Activated T-cell treated with anti-CD3 and anti-CD28 coated beads, Interleukin-2, amount 50 U/mL, for 72 hours (primary cell): ENCODE measurements around the gene MEIOSIN. TPM values are rescaled to one million over a fixed set of nuclear protein-coding genes. Genes with fewer than 3 reads are reported as not detected.
"Not testable (repeated sequence)": the region's sequence is repeated elsewhere in the genome, so short reads cannot be mapped to it uniquely, and the experiment has no call there.

Source experiments
- ATAC-seq, 2 donors: fragments of 150-1000 bp; cut with Tn5 transposase; replicated peaks in 1 of 2; 2 replicates each; pipeline ENCODE4 v1.10.0; 2021; ENCODE audit warnings: moderate library complexity in 2 of 2, mild to moderate bottlenecking in 1 of 2
- DNase-seq, 2 donors: peaks; one replicate each; pipeline ENCODE4 v3.0.0; 2021 to 2022; ENCODE audit warnings: mixed read lengths in 1 of 2
- H3K27ac Mint-ChIP-seq: one replicate; pipeline ENCODE4 v1.8.0; 2022; ENCODE audit warnings: mild to moderate bottlenecking, moderate library complexity, mixed read lengths
- H3K27me3 Mint-ChIP-seq: one replicate; pipeline ENCODE4 v1.8.0; 2022; ENCODE audit warnings: low read depth, mixed read lengths
- H3K36me3 Mint-ChIP-seq, 2 donors: one replicate each; pipeline ENCODE4 v1.8.0; 2022; ENCODE audit warnings: mixed read lengths in 2 of 2, mild to moderate bottlenecking in 1 of 2; ENCODE audit not compliant: insufficient read depth in 2 of 2
- H3K4me1 Mint-ChIP-seq: one replicate; pipeline ENCODE4 v1.8.0; 2022; ENCODE audit warnings: low read depth, mixed read lengths
- H3K4me3 Mint-ChIP-seq, 2 donors: one replicate each; pipeline ENCODE4 v1.8.0; 2022; ENCODE audit warnings: mild to moderate bottlenecking in 2 of 2, mixed read lengths in 2 of 2, moderate library complexity in 2 of 2
- H3K9me3 Mint-ChIP-seq, 2 donors: one replicate each; pipeline ENCODE4 v1.8.0; 2022; ENCODE audit warnings: mixed read lengths in 2 of 2
- total RNA-seq, 2 donors: library from RNA; stranded (reverse); gene quantifications; one replicate each; pipeline ENCODE4 v1.2.3, GENCODE V29; 2022

MEIOSIN gene
- total RNA-seq, 2 donors from 2014 or later = 0.09 to 0.19 TPM

- Mint-ChIP-seq H3K4me1 (no peaks in the 10 kb centered on the region), H3K9me3 (no peaks in the 10 kb centered on the region), H3K36me3 (no peaks in the 10 kb centered on the region), H3K27ac (no peak overlapping the region), H3K4me3 (no peak overlapping the region), H3K27me3 (no peaks in the 10 kb centered on the region)
- DNase-seq (no peak), ATAC-seq (no peak)
Measured at GRCh38 chr19:45739498-45740439, 6.5 kb downstream of the MEIOSIN start.

- H3K4me1 Mint-ChIP-seq = no peaks in the 10 kb centered on the region
- H3K36me3 Mint-ChIP-seq = no peaks in the 10 kb centered on the region
- H3K4me3 Mint-ChIP-seq = no peak overlapping the region
- DNase-seq (no peak), ATAC-seq (no peak)
- H3K27me3 Mint-ChIP-seq = peaks cover 8% of the 10 kb centered on the region
- H3K9me3 Mint-ChIP-seq = no peaks in the 10 kb centered on the region
- H3K27ac Mint-ChIP-seq = no peak overlapping the region
Measured at GRCh38 chr19:45742969-45743368, 9.7 kb downstream of the MEIOSIN start.

DNA sequence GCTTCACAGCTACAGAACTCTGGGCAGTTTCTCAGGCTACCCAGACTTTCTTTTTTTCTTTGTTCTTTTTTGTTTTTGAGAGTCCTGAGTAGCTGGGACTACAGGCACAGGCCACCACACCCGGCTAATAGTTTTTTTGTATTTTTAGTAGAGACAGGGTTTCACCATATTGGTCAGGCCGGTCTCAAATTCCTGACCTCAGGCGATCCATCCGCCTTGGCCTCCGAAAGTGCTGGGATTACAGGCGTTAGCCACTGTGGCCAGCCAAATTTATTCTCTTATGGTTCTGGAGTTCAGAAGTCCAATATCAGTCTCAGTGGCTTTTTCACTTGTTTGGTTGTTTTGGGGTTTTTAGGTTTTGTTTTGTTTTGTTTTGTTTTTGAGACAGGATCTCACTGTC is 12.4 kb downstream of the MEIOSIN start:
- no peak for DNase-seq
- Mint-ChIP-seq H3K9me3 (no peaks in the 10 kb centered on the region), H3K27me3 (peaks cover 8% of the 10 kb centered on the region), H3K27ac (no peak overlapping the region), H3K36me3 (no peaks in the 10 kb centered on the region), H3K4me1 (no peaks in the 10 kb centered on the region), H3K4me3 (no peak overlapping the region)
- ATAC-seq = no peak

DNA sequence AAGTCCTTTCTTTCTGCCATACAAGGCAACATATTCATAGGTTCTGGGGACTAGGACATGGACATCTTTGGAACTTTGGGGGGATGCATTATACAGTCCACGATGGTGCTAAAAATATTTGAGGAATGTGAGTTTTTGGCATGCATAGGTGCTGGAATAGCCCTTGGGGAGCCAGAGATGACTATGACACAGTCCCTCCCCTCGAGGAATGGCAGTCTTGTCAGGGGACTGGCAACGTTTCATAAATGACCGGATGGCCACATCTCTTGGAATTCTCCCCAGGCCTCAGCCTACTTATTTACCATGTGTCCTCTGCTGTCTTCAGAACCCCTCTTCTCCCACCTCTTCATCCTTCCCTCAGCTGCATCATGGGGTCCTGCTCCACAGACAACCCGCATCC is 13.6 kb downstream of the MEIOSIN start:
- no peak for DNase-seq
- Mint-ChIP-seq H3K27ac (no peak overlapping the region), H3K9me3 (no peaks in the 10 kb centered on the region), H3K4me3 (no peak overlapping the region), H3K27me3 (peaks cover 8% of the 10 kb centered on the region), H3K36me3 (no peaks in the 10 kb centered on the region), H3K4me1 (no peaks in the 10 kb centered on the region)
- ATAC-seq = no peak

- Mint-ChIP-seq H3K27ac (no peak overlapping the region), H3K4me3 (no peak overlapping the region), H3K27me3 (peaks cover 8% of the 10 kb centered on the region), H3K4me1 (no peaks in the 10 kb centered on the region), H3K36me3 (no peaks in the 10 kb centered on the region), H3K9me3 (no peaks in the 10 kb centered on the region)
- no peak for DNase-seq
- ATAC-seq = no peak
Measured at GRCh38 chr19:45747513-45747912, 14.3 kb downstream of the MEIOSIN start.

- ATAC-seq, H3K4me3 Mint-ChIP-seq, H3K27me3 Mint-ChIP-seq, H3K9me3 Mint-ChIP-seq, H3K4me1 Mint-ChIP-seq, DNase-seq, H3K27ac Mint-ChIP-seq, H3K36me3 Mint-ChIP-seq: not testable (repeated sequence)
Measured at GRCh38 chr19:45751483-45751882, 18.2 kb downstream of the MEIOSIN start.

- Mint-ChIP-seq H3K27me3 (peaks cover 1% of the 10 kb centered on the region), H3K36me3 (no peaks in the 10 kb centered on the region), H3K9me3 (no peaks in the 10 kb centered on the region), H3K4me3 (no peak overlapping the region), H3K4me1 (no peaks in the 10 kb centered on the region), H3K27ac (no peak overlapping the region)
- ATAC-seq = no peak
- no peak for DNase-seq
Measured at GRCh38 chr19:45752639-45753038, 19.4 kb downstream of the MEIOSIN start.

DNA sequence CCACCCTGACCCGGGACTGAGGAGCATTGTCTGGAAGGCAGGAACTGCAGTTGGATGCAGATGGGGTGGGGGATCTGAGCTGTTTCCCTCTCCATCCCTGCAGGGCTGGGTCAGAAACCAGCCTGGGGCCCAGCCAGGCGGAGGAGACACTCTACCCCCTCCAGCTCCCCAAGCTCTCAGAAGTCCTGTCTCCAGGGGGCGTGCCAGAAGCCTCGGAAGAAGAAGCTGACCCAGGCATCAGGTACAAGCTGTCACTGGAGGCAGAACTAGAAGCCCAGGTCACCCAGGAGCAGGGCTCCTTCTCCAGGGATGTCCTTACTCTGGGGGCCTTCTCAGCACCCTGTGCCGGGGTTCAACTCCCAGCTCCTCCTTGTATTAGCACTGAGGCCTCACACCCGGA is 20.3 kb downstream of the MEIOSIN start:
- H3K4me3 Mint-ChIP-seq = no peak overlapping the region
- ATAC-seq (no peak), DNase-seq (no peak)
- no peak overlapping the region for H3K27ac Mint-ChIP-seq
- H3K27me3 Mint-ChIP-seq = no peaks in the 10 kb centered on the region
- no peaks in the 10 kb centered on the region for H3K36me3 Mint-ChIP-seq
- H3K9me3 Mint-ChIP-seq = no peaks in the 10 kb centered on the region
- no peaks in the 10 kb centered on the region for H3K4me1 Mint-ChIP-seq

DNA sequence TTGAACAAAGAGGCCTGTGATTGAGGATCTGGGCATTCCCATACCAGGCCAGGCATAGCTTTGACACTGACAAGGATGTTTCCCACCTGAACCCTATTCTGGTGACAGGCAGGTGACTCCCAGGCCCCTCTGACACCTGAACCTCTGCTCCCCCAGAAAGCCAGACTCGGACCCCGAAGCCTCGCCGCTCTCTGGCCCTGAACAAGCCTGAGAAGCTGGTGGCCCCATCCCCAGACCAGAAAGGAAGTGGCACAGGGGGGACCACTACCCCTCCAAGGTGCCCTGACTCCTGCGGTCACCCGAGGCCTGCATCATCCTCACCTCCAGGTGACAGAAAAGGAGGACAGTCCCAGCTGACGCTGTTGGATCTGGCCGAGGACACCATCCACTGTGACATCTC is 21.1 kb downstream of the MEIOSIN start:
- Mint-ChIP-seq H3K36me3 (no peaks in the 10 kb centered on the region), H3K4me3 (no peak overlapping the region), H3K27ac (no peak overlapping the region), H3K27me3 (no peaks in the 10 kb centered on the region), H3K9me3 (no peaks in the 10 kb centered on the region), H3K4me1 (no peaks in the 10 kb centered on the region)
- DNase-seq = no peak
- no peak for ATAC-seq

DNA sequence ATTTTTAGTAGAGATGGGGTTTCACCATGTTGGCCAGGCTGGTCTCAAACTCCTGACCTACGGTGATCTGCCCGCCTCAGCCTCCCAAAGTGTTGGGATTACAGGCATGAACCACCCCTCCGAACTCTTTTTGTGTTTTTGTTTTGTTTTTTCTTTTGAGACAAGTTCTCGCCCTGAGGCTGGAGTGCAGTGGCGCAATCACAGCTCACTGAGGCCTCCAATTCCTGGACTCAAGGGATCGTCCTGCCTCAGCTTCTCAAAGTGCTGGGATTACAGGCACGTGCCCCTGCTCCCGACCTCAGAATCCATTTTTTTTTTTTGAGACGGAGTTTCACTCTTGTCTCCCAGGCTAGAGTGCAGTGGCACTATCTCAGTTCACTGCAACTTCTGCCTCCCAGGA is 24.5 kb downstream of the MEIOSIN start:
- no peaks in the 10 kb centered on the region for H3K27me3 Mint-ChIP-seq
- no peaks in the 10 kb centered on the region for H3K9me3 Mint-ChIP-seq
- DNase-seq (no peak), ATAC-seq (no peak)
- no peak overlapping the region for H3K4me3 Mint-ChIP-seq
- no peaks in the 10 kb centered on the region for H3K36me3 Mint-ChIP-seq
- H3K4me1 Mint-ChIP-seq = no peaks in the 10 kb centered on the region
- no peak overlapping the region for H3K27ac Mint-ChIP-seq

DNA sequence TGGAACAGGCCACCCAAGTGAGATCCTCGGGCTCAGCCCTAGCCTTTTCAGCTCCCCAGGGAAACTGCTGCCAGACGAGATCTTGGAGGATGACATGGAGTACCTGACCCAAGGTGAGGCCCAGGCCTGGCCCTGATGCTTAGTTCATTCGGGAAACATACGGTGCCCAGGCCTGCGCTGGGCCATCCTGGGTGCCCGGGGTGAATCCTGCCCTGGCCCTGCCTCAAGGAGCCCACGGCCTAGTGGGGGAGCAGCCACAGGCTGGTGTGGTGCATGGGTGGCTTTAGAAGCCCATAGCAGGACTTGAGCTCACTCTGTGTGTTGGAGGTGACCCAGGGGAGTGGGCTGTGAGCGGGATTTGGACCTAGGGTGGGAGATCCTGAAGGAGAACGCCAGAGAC is 25.7 kb downstream of the MEIOSIN start:
- H3K9me3 Mint-ChIP-seq = no peaks in the 10 kb centered on the region
- no peaks in the 10 kb centered on the region for H3K36me3 Mint-ChIP-seq
- H3K4me3 Mint-ChIP-seq = no peak overlapping the region
- no peak overlapping the region for H3K27ac Mint-ChIP-seq
- DNase-seq = no peak
- no peaks in the 10 kb centered on the region for H3K4me1 Mint-ChIP-seq
- H3K27me3 Mint-ChIP-seq = no peaks in the 10 kb centered on the region
- ATAC-seq = no peak

- H3K27me3 Mint-ChIP-seq = no peaks in the 10 kb centered on the region
- no peaks in the 10 kb centered on the region for H3K36me3 Mint-ChIP-seq
- H3K9me3 Mint-ChIP-seq = no peaks in the 10 kb centered on the region
- no peak for ATAC-seq
- H3K27ac Mint-ChIP-seq = no peak overlapping the region
- no peak overlapping the region for H3K4me3 Mint-ChIP-seq
- no peak for DNase-seq
- no peaks in the 10 kb centered on the region for H3K4me1 Mint-ChIP-seq
Measured at GRCh38 chr19:45761714-45762113, 28.5 kb downstream of the MEIOSIN start.

GRCh38 chr19:45762870-45763631 is 29.8 kb downstream of the MEIOSIN start:
- DNase-seq = no peak
- H3K9me3 Mint-ChIP-seq = no peaks in the 10 kb centered on the region
- no peak for ATAC-seq
- no peak overlapping the region for H3K27ac Mint-ChIP-seq
- H3K36me3 Mint-ChIP-seq = no peaks in the 10 kb centered on the region
- no peak overlapping the region for H3K4me3 Mint-ChIP-seq
- no peaks in the 10 kb centered on the region for H3K4me1 Mint-ChIP-seq
- peaks cover 4% of the 10 kb centered on the region for H3K27me3 Mint-ChIP-seq
